PC-9 (cell line): ENCODE data around the gene TNFRSF25. TPM values are rescaled to one million over a fixed set of nuclear protein-coding genes. Genes with fewer than 3 reads are reported as not detected.

ENCODE experiments used
- BruUV-seq: library from RNA; stranded (reverse); fragments of 400-500 nt; replicated peaks from 2 replicates; lab custom pipeline; 2021; lab: Mats Ljungman, UMichigan
- CTCF ChIA-PET: fragments of 300-600 bp; sonication (Branson Sonifier 250); formaldehyde crosslinking; loops from one replicate; lab custom pipeline; 2022; ENCODE audit warnings: antibody characterized with exemption; lab: Charles Lee
- POLR2A ChIA-PET: fragments of 300-600 bp; sonication (Branson Sonifier 250); formaldehyde crosslinking; loops from one replicate; lab custom pipeline; 2022; ENCODE audit warnings: antibody characterized with exemption; ENCODE audit not compliant: unreplicated experiment; lab: Charles Lee
- DNase-seq, 2 experiments: peaks; one replicate each; pipeline versions ENCODE4 v3.0.0 to v3.0.0-alpha.2; 2015 to 2022; ENCODE audit warnings: mixed read lengths in 1 of 2
- H2AFZ ChIP-seq: fragments of 200-600 bp; sonication (generic); 2 replicates; pipeline ENCODE4 v1.8.1; 2017; ENCODE audit warnings: antibody characterized with exemption
- H3F3A ChIP-seq: fragments of 200-600 bp; sonication (generic); 2 replicates; pipeline ENCODE4 v1.8.1; 2017; ENCODE audit warnings: antibody characterized with exemption, mild to moderate bottlenecking, low read depth; ENCODE audit not compliant: insufficient read depth
- H3K27ac ChIP-seq: fragments of 200-600 bp; sonication (generic); 2 replicates; pipeline ENCODE4 v1.6.1; 2016; ENCODE audit warnings: mixed run types
- H3K27me3 ChIP-seq: fragments of 200-600 bp; sonication (generic); 2 replicates; pipeline ENCODE4 v1.6.1; 2016; ENCODE audit warnings: low read depth, mixed run types; ENCODE audit not compliant: insufficient read depth
- H3K36me3 ChIP-seq: fragments of 200-600 bp; sonication (generic); 2 replicates; pipeline ENCODE4 v1.6.1; 2016; ENCODE audit warnings: low read depth, mixed run types
- H3K4me1 ChIP-seq: fragments of 200-600 bp; sonication (generic); replicated peaks from 2 replicates; pipeline ENCODE4 v1.6.1; 2016; ENCODE audit warnings: mixed run types; ENCODE audit not compliant: insufficient read depth
- H3K4me2 ChIP-seq: fragments of 200-600 bp; sonication (generic); 2 replicates; pipeline ENCODE4 v1.6.1; 2017; ENCODE audit warnings: mixed run types
- H3K4me3 ChIP-seq: fragments of 200-600 bp; sonication (generic); 2 replicates; pipeline ENCODE4 v1.6.1; 2016; ENCODE audit warnings: mixed run types
- H3K79me2 ChIP-seq: fragments of 200-600 bp; sonication (generic); 2 replicates; pipeline ENCODE4 v1.6.1; 2017; ENCODE audit warnings: low read depth, mixed run types
- H3K9me2 ChIP-seq: fragments of 200-600 bp; sonication (generic); 2 replicates; pipeline ENCODE4 v1.8.1; 2017; ENCODE audit warnings: mild to moderate bottlenecking; ENCODE audit not compliant: insufficient read depth
- H3K9me3 ChIP-seq: fragments of 200-600 bp; sonication (generic); 2 replicates; pipeline ENCODE4 v1.8.1; 2016; ENCODE audit warnings: low read depth; ENCODE audit not compliant: insufficient read depth
- H4K20me1 ChIP-seq: fragments of 200-600 bp; sonication (generic); 2 replicates; pipeline ENCODE4 v1.8.1; 2017; ENCODE audit not compliant: insufficient read depth
- CTCF ChIP-seq: fragments of 200-600 bp; sonication (generic); conservative IDR thresholded peaks from 2 replicates; pipeline ENCODE4 v1.6.1; 2017; ENCODE audit warnings: mixed run types, antibody characterized with exemption, mild to moderate bottlenecking, moderate library complexity
- EZH2 ChIP-seq: fragments of 200-600 bp; sonication (generic); IDR thresholded peaks from 2 replicates; pipeline ENCODE4 v1.8.0; 2017; ENCODE audit warnings: antibody characterized with exemption, low read depth
- intact Hi-C: fragments of 100-400 bp; cut with micrococcal nuclease; formaldehyde crosslinking; loops from one replicate; pipeline ENCODE4 v1.10.0; 2022; ENCODE audit not compliant: unreplicated experiment
- total RNA-seq: library from RNA; stranded (reverse); gene quantifications from 2 replicates; pipeline ENCODE4 v1.2.3, GENCODE V29; 2021

TNFRSF25 gene
- total RNA-seq, 1 experiment from 2014 or later = 12.3 TPM

DNA sequence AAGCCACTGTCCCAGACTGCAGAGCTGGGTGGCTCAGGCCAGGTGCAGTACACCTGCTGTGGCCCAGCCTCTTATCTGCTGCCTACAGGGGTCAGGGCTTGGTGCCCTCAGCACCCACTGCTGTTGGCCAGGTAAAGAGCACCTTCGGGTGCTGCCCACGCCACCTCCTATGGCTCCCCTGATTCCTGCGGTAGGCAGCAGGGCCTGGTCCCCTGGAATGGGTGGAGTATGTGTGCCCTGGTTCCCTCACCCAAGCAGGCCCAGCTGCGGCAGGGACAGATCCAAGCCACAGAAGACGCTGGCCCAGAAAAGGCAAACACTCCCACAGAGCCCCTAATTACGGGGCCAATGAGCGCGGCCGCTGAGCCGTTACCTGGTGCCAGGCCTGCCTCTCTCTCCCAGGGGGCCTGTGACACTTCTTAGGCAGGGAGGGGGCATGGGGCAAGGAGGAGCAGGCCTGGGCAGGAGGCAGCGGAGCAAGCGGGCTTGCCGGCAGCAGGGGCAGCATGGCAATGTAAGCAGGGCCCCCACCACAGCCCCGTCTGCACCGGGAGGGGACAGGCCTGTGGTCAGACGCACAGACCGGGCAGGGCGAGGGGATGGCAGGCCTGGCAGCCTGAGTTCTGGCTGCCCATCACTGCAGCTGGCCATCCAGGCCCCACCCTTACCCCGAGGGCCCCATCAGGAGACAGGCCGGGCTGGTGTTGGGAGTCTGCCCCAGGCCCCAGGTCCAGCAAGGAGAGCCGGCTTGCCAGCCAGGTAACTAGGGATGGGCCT lies 22.4 kb downstream of the TNFRSF25 start:
- Histone ChIP-seq H3K79me2 (no peaks in the 10 kb centered on the region), H4K20me1 (no peaks in the 10 kb centered on the region), H3K9me2 (no peaks in the 10 kb centered on the region), H3K36me3 (no peaks in the 10 kb centered on the region), H3K4me1 (no peaks in the 10 kb centered on the region), H2AFZ (no peak overlapping the region), H3K4me3 (no peak overlapping the region), H3K27ac (no peak overlapping the region), H3K27me3 (no peaks in the 10 kb centered on the region), H3K9me3 (no peaks in the 10 kb centered on the region), H3F3A (peaks cover 8% of the 10 kb centered on the region; the same call in 1 of the 2 replicates), H3K4me2 (no peak overlapping the region)
- DNase-seq = no peak
- POLR2A ChIA-PET = no interaction called here
- intact Hi-C loops = no loop called here
- CTCF ChIA-PET = no interaction called here
- TF ChIP-seq CTCF (no peak), EZH2 (no peak)
- no TSS peak for BruUV-seq

GRCh38 chr1:6441586-6441985 lies 24.4 kb downstream of the TNFRSF25 start:
- no TSS peak for BruUV-seq
- Histone ChIP-seq H2AFZ (no peak overlapping the region), H3K27ac (no peak overlapping the region), H4K20me1 (no peaks in the 10 kb centered on the region), H3K4me3 (no peak overlapping the region), H3K36me3 (no peaks in the 10 kb centered on the region), H3K9me3 (no peaks in the 10 kb centered on the region), H3K4me1 (no peaks in the 10 kb centered on the region), H3K4me2 (no peak overlapping the region), H3K79me2 (no peaks in the 10 kb centered on the region), H3K27me3 (no peaks in the 10 kb centered on the region), H3K9me2 (no peaks in the 10 kb centered on the region), H3F3A (peaks cover 10% of the 10 kb centered on the region; the same call in 1 of the 2 replicates)
- ChIA-PET CTCF (interaction anchor here (0.7 kb wide), 1 partner anchor 39 kb away, joined by 4 read pairs; no protein-coding TSS in a partner anchor), POLR2A (no interaction called here)
- no peak for DNase-seq
- TF ChIP-seq EZH2 = no peak
- no peak for TF ChIP-seq CTCF
- intact Hi-C loops = no loop called here

DNA sequence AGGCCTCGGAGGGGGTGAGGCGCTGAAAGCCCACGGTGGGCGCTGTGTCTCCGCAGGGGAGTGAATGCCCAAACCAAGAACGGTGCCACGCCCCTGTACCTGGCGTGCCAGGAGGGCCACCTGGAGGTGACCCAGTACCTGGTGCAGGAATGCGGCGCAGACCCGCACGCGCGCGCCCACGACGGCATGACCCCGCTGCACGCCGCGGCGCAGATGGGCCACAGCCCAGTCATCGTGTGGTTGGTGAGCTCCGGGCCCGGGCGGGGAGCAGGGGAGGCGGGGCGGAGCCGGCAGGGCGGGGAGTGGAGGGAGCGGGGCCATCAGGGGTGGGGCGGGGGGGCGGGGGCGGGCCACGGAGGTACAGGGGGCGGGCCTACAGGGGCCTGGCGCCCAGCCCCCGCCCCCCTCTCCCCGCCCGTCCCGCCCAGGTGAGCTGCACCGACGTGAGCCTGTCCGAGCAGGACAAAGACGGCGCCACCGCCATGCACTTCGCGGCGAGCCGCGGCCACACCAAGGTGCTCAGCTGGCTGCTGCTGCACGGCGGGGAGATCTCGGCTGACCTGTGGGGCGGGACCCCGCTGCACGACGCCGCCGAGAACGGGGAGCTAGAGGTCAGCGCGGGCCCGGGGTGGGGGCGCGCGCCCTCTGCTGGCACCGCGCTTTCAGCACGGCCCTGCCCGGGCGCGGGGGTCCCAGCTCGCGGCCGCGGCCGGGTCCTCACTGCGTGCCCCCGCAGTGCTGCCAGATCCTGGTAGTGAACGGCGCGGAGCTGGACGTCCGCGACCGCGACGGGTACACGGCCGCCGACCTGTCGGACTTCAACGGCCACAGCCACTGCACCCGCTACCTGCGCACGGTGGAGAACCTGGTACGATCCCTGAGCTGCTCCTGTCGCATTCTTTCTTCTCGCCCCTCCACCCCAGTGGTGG lies 25.5 kb downstream of the TNFRSF25 start:
- H4K20me1 ChIP-seq = no peaks in the 10 kb centered on the region
- H2AFZ ChIP-seq = no peak overlapping the region
- H3K4me3 ChIP-seq = no peak overlapping the region
- H3K9me2 ChIP-seq = no peaks in the 10 kb centered on the region
- no peaks in the 10 kb centered on the region for H3K9me3 ChIP-seq
- H3K4me1 ChIP-seq = no peaks in the 10 kb centered on the region
- peak in 1 of 2 experiments; percentile 81 for DNase-seq
- no peaks in the 10 kb centered on the region for H3K79me2 ChIP-seq
- H3K27me3 ChIP-seq = no peaks in the 10 kb centered on the region
- H3F3A ChIP-seq = peaks cover 10% of the 10 kb centered on the region; the same call in 1 of the 2 replicates
- CTCF ChIA-PET = interaction anchor here (0.6 to 1.4 kb wide), 12 partner anchors 17 to 599 kb away, joined by 3 to 9 read pairs (median 3); no protein-coding TSS in a partner anchor
- H3K4me2 ChIP-seq = no peak overlapping the region
- no peak for TF ChIP-seq CTCF
- TF ChIP-seq EZH2 = no peak
- intact Hi-C loops = no loop called here
- H3K27ac ChIP-seq = no peak overlapping the region
- BruUV-seq = no TSS peak
- POLR2A ChIA-PET = interaction anchor here (0.7 kb wide), 3 partner anchors 58 to 235 kb away, joined by 3 to 12 read pairs (median 3); no protein-coding TSS in a partner anchor
- H3K36me3 ChIP-seq = no peaks in the 10 kb centered on the region
